Immature natural killer cell (primary cell): Measurements from ENCODE around the gene MRC1. TPM values are rescaled to one million over a fixed set of nuclear protein-coding genes. Genes with fewer than 3 reads are reported as not detected.

Experiments used
- DNase-seq, 3 donors: peaks; one replicate each; pipeline ENCODE4 v3.0.0; 2022; ENCODE audit warnings: mixed read lengths in 1 of 3
- H3K27ac Mint-ChIP-seq, 6 donors: one replicate each; pipeline ENCODE4 v1.8.0; 2020; ENCODE audit warnings: mixed read lengths in 6 of 6, mild to moderate bottlenecking in 5 of 6, inconsistent platforms in 4 of 6, moderate library complexity in 3 of 6
- H3K27me3 Mint-ChIP-seq, 3 donors: one replicate each; pipeline ENCODE4 v1.8.0; 2020 to 2021; ENCODE audit warnings: low read depth in 3 of 3, mild to moderate bottlenecking in 3 of 3, mixed read lengths in 3 of 3, moderate library complexity in 3 of 3, inconsistent platforms in 1 of 3
- H3K36me3 Mint-ChIP-seq, 3 donors: one replicate each; pipeline ENCODE4 v1.8.0; 2020; ENCODE audit warnings: mixed read lengths in 3 of 3, inconsistent platforms in 2 of 3, mild to moderate bottlenecking in 2 of 3
- H3K4me1 Mint-ChIP-seq, 2 donors: one replicate each; pipeline ENCODE4 v1.8.0; 2020; ENCODE audit warnings: inconsistent platforms in 2 of 2, mild to moderate bottlenecking in 2 of 2, mixed read lengths in 2 of 2, moderate library complexity in 1 of 2
- H3K4me3 Mint-ChIP-seq, 5 donors: one replicate each; pipeline ENCODE4 v1.8.0; 2020; ENCODE audit warnings: mild to moderate bottlenecking in 5 of 5, mixed read lengths in 5 of 5, inconsistent platforms in 3 of 5, moderate library complexity in 3 of 5
- H3K9me3 Mint-ChIP-seq, 6 donors: one replicate each; pipeline ENCODE4 v1.8.0; 2020; ENCODE audit warnings: mild to moderate bottlenecking in 6 of 6, mixed read lengths in 6 of 6, inconsistent platforms in 4 of 6, moderate library complexity in 3 of 6
- polyA plus RNA-seq, 3 donors: library from polyadenylated mRNA; unstranded; fragments of 300-500 nt; fragmentation: Illumina TruSeq; gene quantifications; one replicate each; pipeline ENCODE4 v1.2.3, GENCODE V29; 2021

MRC1 gene
- polyA plus RNA-seq, 3 donors from 2014 or later: not detected

GRCh38 chr10:17811146-17811865, 2.2 kb downstream of the MRC1 start:
- peaks cover 7 to 13% (median 9%) of the 10 kb centered on the region in 3 donors for H3K27me3 Mint-ChIP-seq
- no peak overlapping the region for H3K27ac Mint-ChIP-seq
- H3K9me3 Mint-ChIP-seq: no peaks in the 10 kb centered on the region
- DNase-seq: no peak
- no peak overlapping the region for H3K4me3 Mint-ChIP-seq
- H3K36me3 Mint-ChIP-seq: no peaks in the 10 kb centered on the region
- H3K4me1 Mint-ChIP-seq: peaks cover 0 to 11% of the 10 kb centered on the region in 2 donors

- H3K4me1 Mint-ChIP-seq: peaks cover 0 to 6% of the 10 kb centered on the region in 2 donors
These were observed 5.8 kb downstream of the MRC1 start for GRCh38 chr10:17814973-17815372.

GRCh38 chr10:17816199-17816598, 7.1 kb downstream of the MRC1 start:
- Mint-ChIP-seq H3K36me3 (no peaks in the 10 kb centered on the region), H3K27me3 (peaks cover 0 to 10% (median 2%) of the 10 kb centered on the region in 3 donors), H3K4me1 (no peaks in the 10 kb centered on the region), H3K27ac (no peak overlapping the region), H3K9me3 (no peaks in the 10 kb centered on the region), H3K4me3 (no peak overlapping the region)
- DNase-seq: no peak

More at GRCh38 chr10:17814973-17815372, 5.8 kb downstream of the MRC1 start:
- no peaks in the 10 kb centered on the region for H3K9me3 Mint-ChIP-seq
- H3K4me3 Mint-ChIP-seq: no peak overlapping the region
- no peak overlapping the region for H3K27ac Mint-ChIP-seq
- peaks cover 3 to 14% (median 4%) of the 10 kb centered on the region in 3 donors for H3K27me3 Mint-ChIP-seq
- no peak for DNase-seq
- no peaks in the 10 kb centered on the region for H3K36me3 Mint-ChIP-seq

GRCh38 chr10:17817316-17817715, 8.2 kb downstream of the MRC1 start:
- Mint-ChIP-seq H3K9me3 (no peaks in the 10 kb centered on the region), H3K36me3 (no peaks in the 10 kb centered on the region), H3K4me3 (no peak overlapping the region), H3K27me3 (peaks cover 0 to 7% (median 0%) of the 10 kb centered on the region in 3 donors), H3K27ac (no peak overlapping the region), H3K4me1 (no peaks in the 10 kb centered on the region)
- no peak for DNase-seq

- no peaks in the 10 kb centered on the region for H3K4me1 Mint-ChIP-seq
- H3K9me3 Mint-ChIP-seq: no peaks in the 10 kb centered on the region
- H3K4me3 Mint-ChIP-seq: no peak overlapping the region
- no peak overlapping the region for H3K27ac Mint-ChIP-seq
- peaks cover 0 to 7% (median 0%) of the 10 kb centered on the region in 3 donors for H3K27me3 Mint-ChIP-seq
- no peaks in the 10 kb centered on the region for H3K36me3 Mint-ChIP-seq
- no peak for DNase-seq
These were observed 8.6 kb downstream of the MRC1 start for GRCh38 chr10:17817790-17818189.

- peaks cover 0 to 7% (median 4%) of the 10 kb centered on the region in 3 donors for H3K27me3 Mint-ChIP-seq
- no peak for DNase-seq
- H3K9me3 Mint-ChIP-seq: no peaks in the 10 kb centered on the region
- no peaks in the 10 kb centered on the region for H3K36me3 Mint-ChIP-seq
- H3K4me1 Mint-ChIP-seq: no peaks in the 10 kb centered on the region
- H3K27ac Mint-ChIP-seq: no peak overlapping the region
- no peak overlapping the region for H3K4me3 Mint-ChIP-seq
These were observed 10.7 kb downstream of the MRC1 start for GRCh38 chr10:17819836-17820235.

- no peak overlapping the region for H3K27ac Mint-ChIP-seq
- DNase-seq: no peak
- H3K4me1 Mint-ChIP-seq: no peaks in the 10 kb centered on the region
- peaks cover 0 to 5% (median 0%) of the 10 kb centered on the region in 3 donors for H3K36me3 Mint-ChIP-seq
- H3K27me3 Mint-ChIP-seq: peaks cover 2 to 6% (median 3%) of the 10 kb centered on the region in 3 donors
- no peaks in the 10 kb centered on the region for H3K9me3 Mint-ChIP-seq
- no peak overlapping the region for H3K4me3 Mint-ChIP-seq
These were observed 11.8 kb downstream of the MRC1 start for GRCh38 chr10:17820943-17821342.

- no peak overlapping the region for H3K4me3 Mint-ChIP-seq
These were observed 12.7 kb downstream of the MRC1 start for GRCh38 chr10:17821893-17822292.

GRCh38 chr10:17831341-17831740, 22.2 kb downstream of the MRC1 start:
- Mint-ChIP-seq H3K27me3 (peaks cover 2 to 9% (median 2%) of the 10 kb centered on the region in 3 donors), H3K4me3 (no peak overlapping the region), H3K4me1 (peaks cover 2 to 4% of the 10 kb centered on the region in 2 donors), H3K9me3 (no peaks in the 10 kb centered on the region), H3K27ac (no peak overlapping the region), H3K36me3 (no peaks in the 10 kb centered on the region)
- no peak for DNase-seq

More at GRCh38 chr10:17821893-17822292, 12.7 kb downstream of the MRC1 start:
- H3K4me1 Mint-ChIP-seq: no peaks in the 10 kb centered on the region
- no peak overlapping the region for H3K27ac Mint-ChIP-seq
- peaks cover 0 to 5% (median 0%) of the 10 kb centered on the region in 3 donors for H3K36me3 Mint-ChIP-seq
- H3K9me3 Mint-ChIP-seq: no peaks in the 10 kb centered on the region
- DNase-seq: no peak
- H3K27me3 Mint-ChIP-seq: peaks cover 2 to 7% (median 6%) of the 10 kb centered on the region in 3 donors

GRCh38 chr10:17831896-17832295, 22.7 kb downstream of the MRC1 start:
- Mint-ChIP-seq H3K9me3 (no peaks in the 10 kb centered on the region), H3K27ac (no peak overlapping the region), H3K36me3 (no peaks in the 10 kb centered on the region), H3K4me1 (peaks cover 2 to 5% of the 10 kb centered on the region in 2 donors), H3K27me3 (peaks cover 2 to 7% (median 2%) of the 10 kb centered on the region in 3 donors), H3K4me3 (no peak overlapping the region)
- DNase-seq: no peak

- Mint-ChIP-seq H3K36me3 (no peaks in the 10 kb centered on the region), H3K27me3 (peaks cover 2 to 7% (median 2%) of the 10 kb centered on the region in 3 donors), H3K9me3 (no peaks in the 10 kb centered on the region), H3K4me3 (no peak overlapping the region), H3K27ac (no peak overlapping the region), H3K4me1 (peaks cover 5 to 8% of the 10 kb centered on the region in 2 donors)
- no peak for DNase-seq
These were observed 24.5 kb downstream of the MRC1 start for GRCh38 chr10:17833656-17834055.

GRCh38 chr10:17835688-17836087, 26.5 kb downstream of the MRC1 start:
- no peak overlapping the region for H3K27ac Mint-ChIP-seq
- no peak for DNase-seq
- H3K36me3 Mint-ChIP-seq: no peaks in the 10 kb centered on the region
- peaks cover 2 to 7% (median 2%) of the 10 kb centered on the region in 3 donors for H3K27me3 Mint-ChIP-seq
- H3K9me3 Mint-ChIP-seq: no peaks in the 10 kb centered on the region
- no peak overlapping the region for H3K4me3 Mint-ChIP-seq
- H3K4me1 Mint-ChIP-seq: peaks cover 5 to 8% of the 10 kb centered on the region in 2 donors

- Mint-ChIP-seq H3K27me3 (peaks cover 2 to 7% (median 2%) of the 10 kb centered on the region in 3 donors), H3K27ac (no peak overlapping the region), H3K9me3 (no peaks in the 10 kb centered on the region), H3K4me3 (no peak overlapping the region), H3K36me3 (no peaks in the 10 kb centered on the region), H3K4me1 (peaks cover 5 to 8% of the 10 kb centered on the region in 2 donors)
- no peak for DNase-seq
These were observed 27.8 kb downstream of the MRC1 start for GRCh38 chr10:17836942-17837341.

GRCh38 chr10:17838080-17838648, 29.0 kb downstream of the MRC1 start:
- H3K4me3 Mint-ChIP-seq: peak overlapping the region in 1 of 5 donors; percentile 48
- no peak for DNase-seq
- H3K4me1 Mint-ChIP-seq: peaks cover 5 to 8% of the 10 kb centered on the region in 2 donors
- H3K27me3 Mint-ChIP-seq: peaks cover 0 to 9% (median 2%) of the 10 kb centered on the region in 3 donors
- H3K9me3 Mint-ChIP-seq: no peaks in the 10 kb centered on the region
- no peaks in the 10 kb centered on the region for H3K36me3 Mint-ChIP-seq
- no peak overlapping the region for H3K27ac Mint-ChIP-seq
